Measurements from ENCODE around the gene ZMIZ1.

ZMIZ1 gene

DNA sequence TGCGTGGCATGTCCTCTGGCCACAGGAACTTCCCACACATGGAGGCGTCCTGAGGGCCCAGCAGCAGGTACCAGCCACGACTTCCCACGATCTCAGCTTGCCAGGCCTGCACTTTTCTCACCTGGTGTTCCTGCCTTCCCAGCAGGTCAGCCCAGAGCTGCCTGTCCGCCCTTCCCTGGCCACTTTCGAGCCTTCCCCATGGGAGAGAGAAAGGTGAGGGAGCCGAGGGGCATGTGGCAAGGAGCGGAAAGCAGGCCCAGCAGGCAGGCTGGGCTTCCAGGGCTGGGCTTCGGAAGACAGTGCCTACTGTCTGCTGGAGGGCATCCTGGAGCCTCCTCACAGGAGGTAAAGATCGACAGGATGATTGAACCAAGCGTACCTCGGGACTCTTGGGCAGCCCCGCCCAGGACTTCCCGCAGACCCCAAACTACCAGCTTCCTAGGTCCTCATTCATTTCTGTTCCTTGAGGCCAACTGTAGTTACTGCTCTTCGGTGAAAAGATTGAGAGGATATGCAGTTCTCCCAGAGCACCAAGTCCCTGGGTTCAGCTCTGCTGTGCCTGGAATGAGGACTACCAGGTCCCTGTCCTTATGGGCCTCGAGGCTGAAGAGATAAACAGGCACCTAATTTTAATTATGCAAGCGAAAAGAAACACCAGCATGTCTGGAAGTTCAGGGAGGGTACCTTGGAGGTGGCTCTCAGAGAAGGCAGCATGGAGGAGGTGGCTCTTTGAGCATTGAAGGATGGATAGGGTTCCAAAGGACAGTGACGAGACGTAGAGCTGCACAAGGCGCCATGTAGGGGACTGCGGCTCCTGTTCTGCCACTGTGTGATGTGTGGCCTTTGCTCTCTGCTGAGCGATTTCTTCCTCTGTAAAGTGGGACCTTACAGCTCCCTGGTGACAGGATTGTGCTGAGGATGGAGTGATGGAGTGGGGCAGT is 87.8 kb downstream of the ZMIZ1 start:
- no peak for TF ChIP-seq CTCF (IDR thresholded peaks at IDR 0.05)
- Histone ChIP-seq H3K4me1 (ENCODE audit: control insufficient read depth in 1 of 2, insufficient read depth in 1 of 2, low read depth in 1 of 2, low read length in 1 of 2) (no peaks in the 10 kb centered on the region), H3K4me3 (ENCODE audit: low read depth in 1 of 2, low read length in 1 of 2) (no peak overlapping the region), H3K27ac (no peak overlapping the region), H3K9me3 (no peaks in the 10 kb centered on the region), H3K27me3 (no peaks in the 10 kb centered on the region), H3K36me3 (no peaks in the 10 kb centered on the region)

GRCh38 chr10:79158004-79158340 is 89.2 kb downstream of the ZMIZ1 start:
- Histone ChIP-seq H3K27ac (no peak overlapping the region), H3K4me1 (ENCODE audit: control insufficient read depth in 1 of 2, insufficient read depth in 1 of 2, low read depth in 1 of 2, low read length in 1 of 2) (no peaks in the 10 kb centered on the region), H3K4me3 (ENCODE audit: low read depth in 1 of 2, low read length in 1 of 2) (no peak overlapping the region), H3K9me3 (no peaks in the 10 kb centered on the region), H3K27me3 (no peaks in the 10 kb centered on the region), H3K36me3 (no peaks in the 10 kb centered on the region)
- TF ChIP-seq CTCF (IDR thresholded peaks at IDR 0.05) = no peak

GRCh38 chr10:79158402-79159097 is 89.8 kb downstream of the ZMIZ1 start:
- Histone ChIP-seq H3K4me1 (ENCODE audit: control insufficient read depth in 1 of 2, insufficient read depth in 1 of 2, low read depth in 1 of 2, low read length in 1 of 2) (no peaks in the 10 kb centered on the region), H3K27me3 (no peaks in the 10 kb centered on the region), H3K27ac (no peak overlapping the region), H3K4me3 (ENCODE audit: low read depth in 1 of 2, low read length in 1 of 2) (no peak overlapping the region), H3K9me3 (no peaks in the 10 kb centered on the region), H3K36me3 (no peaks in the 10 kb centered on the region)
- no peak for TF ChIP-seq CTCF (IDR thresholded peaks at IDR 0.05)

DNA sequence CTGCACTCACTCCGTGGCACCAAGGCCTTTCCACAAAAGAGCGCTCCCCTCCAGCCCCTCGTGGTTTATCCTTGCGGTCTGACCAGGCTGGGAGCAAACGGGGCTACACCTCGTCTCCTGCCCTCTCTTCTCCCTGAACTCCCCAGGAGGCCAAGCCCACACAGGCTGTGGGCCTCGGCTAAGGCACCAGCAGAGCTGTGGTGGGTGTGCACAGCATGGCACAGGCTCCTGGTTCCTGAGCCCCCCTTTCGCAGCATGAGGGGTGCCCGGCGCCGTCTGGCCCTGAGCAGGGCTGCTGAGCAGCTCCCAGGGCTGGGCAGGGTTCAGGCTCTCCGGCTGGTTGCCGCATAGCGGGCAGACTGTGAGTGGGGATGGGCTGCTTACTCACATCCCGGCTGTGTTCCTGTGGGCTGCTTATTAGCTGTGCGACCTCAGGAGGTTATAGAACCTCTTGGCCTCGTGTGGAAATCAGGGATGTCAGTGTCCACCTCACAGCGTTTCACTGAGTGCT is 90.4 kb downstream of the ZMIZ1 start:
- H3K9me3 ChIP-seq = no peaks in the 10 kb centered on the region
- no peak overlapping the region for H3K27ac ChIP-seq
- no peaks in the 10 kb centered on the region for H3K36me3 ChIP-seq
- H3K4me3 ChIP-seq (ENCODE audit: low read depth in 1 of 2, low read length in 1 of 2) = no peak overlapping the region
- H3K27me3 ChIP-seq = no peaks in the 10 kb centered on the region
- TF ChIP-seq CTCF (IDR thresholded peaks at IDR 0.05) = no peak
- no peaks in the 10 kb centered on the region for H3K4me1 ChIP-seq (ENCODE audit: control insufficient read depth in 1 of 2, insufficient read depth in 1 of 2, low read depth in 1 of 2, low read length in 1 of 2)

- H3K9me3 ChIP-seq = no peaks in the 10 kb centered on the region
- H3K27me3 ChIP-seq = no peaks in the 10 kb centered on the region
- no peak overlapping the region for H3K4me3 ChIP-seq (ENCODE audit: low read depth in 1 of 2, low read length in 1 of 2)
- no peaks in the 10 kb centered on the region for H3K4me1 ChIP-seq (ENCODE audit: control insufficient read depth in 1 of 2, insufficient read depth in 1 of 2, low read depth in 1 of 2, low read length in 1 of 2)
- TF ChIP-seq CTCF (IDR thresholded peaks at IDR 0.05) = no peak
- H3K36me3 ChIP-seq = no peaks in the 10 kb centered on the region
- no peak overlapping the region for H3K27ac ChIP-seq
Observed at GRCh38 chr10:79159785-79160184, 91.0 kb downstream of the ZMIZ1 start.

All from neutrophil (primary cell).